IMR-90 (cell line): ENCODE results near the gene RFT1. TPM values are rescaled to one million over a fixed set of nuclear protein-coding genes. Genes with fewer than 3 reads are reported as not detected.

Source experiments
- ATAC-seq: fragments of 200-7000 bp; cut with Tn5 transposase; 2 replicates; pipeline ENCODE4 v1.9.1; 2020; ENCODE audit warnings: low read depth, mild to moderate bottlenecking, moderate library complexity
- BruUV-seq: library from RNA; stranded (reverse); fragments of 400-500 nt; replicated peaks from 2 replicates; lab custom pipeline; 2021; lab: Mats Ljungman, UMichigan
- CTCF ChIA-PET: fragments of 300-600 bp; formaldehyde crosslinking; extraction: SDS; loops from one replicate; lab custom pipeline; 2021; ENCODE audit warnings: antibody characterized with exemption; lab: Yijun Ruan, JAX
- POLR2A ChIA-PET: fragments of 300-600 bp; sonication (Branson Sonifier 250); formaldehyde crosslinking; loops from one replicate; lab custom pipeline; 2022; ENCODE audit warnings: antibody characterized with exemption; ENCODE audit not compliant: unreplicated experiment; lab: Charles Lee
- DNase-seq: peaks from one replicate; pipeline ENCODE4 v3.0.0; 2013
- H2AFZ ChIP-seq: replicated peaks from 2 replicates; pipeline ENCODE3; 2013; ENCODE audit warnings: low read length, mild to moderate bottlenecking; ENCODE audit not compliant: poor library complexity
- H2AK5ac ChIP-seq: 2 replicates; pipeline ENCODE4 v1.6.1; 2013; ENCODE audit warnings: low read depth, low read length, inconsistent platforms
- H2AK9ac ChIP-seq: replicated peaks from 2 replicates; pipeline ENCODE3; 2013; ENCODE audit warnings: mild to moderate bottlenecking, low read depth, low read length, moderate library complexity; ENCODE audit not compliant: poor library complexity
- H2BK120ac ChIP-seq: 2 replicates; pipeline ENCODE4 v1.6.1; 2013; ENCODE audit warnings: low read depth, low read length, inconsistent platforms
- H2BK15ac ChIP-seq: 3 replicates; pipeline ENCODE4 v1.6.1; 2013; ENCODE audit warnings: low read depth, low read length, inconsistent platforms
- H2BK20ac ChIP-seq: 2 replicates; pipeline ENCODE4 v1.6.1; 2013; ENCODE audit warnings: low read depth, mild to moderate bottlenecking, inconsistent platforms, low read length, moderate library complexity
- H2BK5ac ChIP-seq: 2 replicates; pipeline ENCODE4 v1.6.1; 2013; ENCODE audit warnings: mild to moderate bottlenecking, low read depth, low read length, inconsistent platforms; ENCODE audit not compliant: poor library complexity, severe bottlenecking
- H3K14ac ChIP-seq: replicated peaks from 2 replicates; pipeline ENCODE4 v1.6.1; 2013; ENCODE audit warnings: low read depth, low read length, inconsistent platforms
- H3K18ac ChIP-seq: 2 replicates; pipeline ENCODE4 v1.6.1; 2013; ENCODE audit warnings: low read depth, low read length, control low read depth
- H3K23ac ChIP-seq: 2 replicates; pipeline ENCODE4 v1.6.1; 2013; ENCODE audit warnings: low read depth, low read length, inconsistent platforms
- H3K27ac ChIP-seq: 2 replicates; pipeline ENCODE4 v1.5.1; 2013; ENCODE audit warnings: mild to moderate bottlenecking, control low read depth, low read length; ENCODE audit not compliant: insufficient read depth
- H3K27me3 ChIP-seq: 2 replicates; pipeline ENCODE4 v1.6.1; 2013; ENCODE audit warnings: low read length; ENCODE audit not compliant: control insufficient read depth, insufficient read depth
- H3K36me3 ChIP-seq: 2 replicates; pipeline ENCODE4 v1.6.1; 2013; ENCODE audit warnings: low read length, mixed read lengths; ENCODE audit not compliant: control insufficient read depth, insufficient read depth
- H3K4ac ChIP-seq: 2 replicates; pipeline ENCODE4 v1.6.1; 2013; ENCODE audit warnings: low read depth, low read length, inconsistent platforms
- H3K4me1 ChIP-seq: 2 replicates; pipeline ENCODE4 v1.6.1; 2013; ENCODE audit warnings: low read length, mixed read lengths; ENCODE audit not compliant: control insufficient read depth, insufficient read depth
- H3K4me2 ChIP-seq: 2 replicates; pipeline ENCODE4 v1.6.1; 2013; ENCODE audit warnings: low read depth, mild to moderate bottlenecking, control low read depth, low read length, moderate library complexity
- H3K4me3 ChIP-seq: 2 replicates; pipeline ENCODE4 v1.5.1; 2013; ENCODE audit warnings: low read depth, mild to moderate bottlenecking, control low read depth, low read length, moderate library complexity; ENCODE audit not compliant: insufficient read depth
- H3K56ac ChIP-seq: 2 replicates; pipeline ENCODE4 v1.6.1; 2013; ENCODE audit warnings: low read length, inconsistent platforms; ENCODE audit not compliant: insufficient read depth; ENCODE audit errors: extremely low read depth
- H3K79me1 ChIP-seq, 2 experiments: 2 replicates each; pipeline ENCODE4 v1.6.1; 2013; ENCODE audit warnings: low read length in 2 of 2, inconsistent platforms in 1 of 2, low read depth in 1 of 2
- H3K9ac ChIP-seq: 2 replicates; pipeline ENCODE4 v1.6.1; 2013; ENCODE audit warnings: low read depth, low read length, control low read depth
- H3K9me1 ChIP-seq: 2 replicates; pipeline ENCODE4 v1.6.1; 2013; ENCODE audit warnings: low read length, inconsistent platforms; ENCODE audit not compliant: insufficient read depth
- H3K9me3 ChIP-seq: 2 replicates; pipeline ENCODE4 v1.6.1; 2013; ENCODE audit warnings: low read length; ENCODE audit not compliant: control insufficient read depth, insufficient read depth
- H4K20me1 ChIP-seq: 2 replicates; pipeline ENCODE4 v1.6.1; 2013; ENCODE audit warnings: low read length, inconsistent platforms; ENCODE audit not compliant: insufficient read depth
- H4K5ac ChIP-seq: 2 replicates; pipeline ENCODE4 v1.6.1; 2013; ENCODE audit warnings: mild to moderate bottlenecking, low read depth, low read length, control low read depth
- H4K8ac ChIP-seq, 2 experiments: 2 replicates each; pipeline ENCODE4 v1.6.1; 2013; ENCODE audit warnings: low read depth in 2 of 2, low read length in 2 of 2, control low read depth in 1 of 2, inconsistent platforms in 1 of 2
- H4K91ac ChIP-seq: 2 replicates; pipeline ENCODE4 v1.6.1; 2013; ENCODE audit warnings: low read depth, low read length, inconsistent platforms; ENCODE audit not compliant: insufficient read depth
- BHLHE40 ChIP-seq: fragments of 150-350 bp; IDR thresholded peaks from 2 replicates; pipeline ENCODE4 v1.6.1; 2016; ENCODE audit warnings: mild to moderate bottlenecking, low read depth, low read length
- CEBPB ChIP-seq: IDR thresholded peaks from 2 replicates; pipeline ENCODE4 v1.6.1; 2012; ENCODE audit warnings: low read depth, low read length, improper control_type of control experiment
- MAZ ChIP-seq: IDR thresholded peaks from 2 replicates; pipeline ENCODE4 v1.6.1; 2012; ENCODE audit warnings: low read depth, mild to moderate bottlenecking, low read length, improper control_type of control experiment, moderate library complexity, borderline replicate concordance
- NFE2L2 ChIP-seq: fragments of 150-350 bp; IDR thresholded peaks from 2 replicates; pipeline ENCODE4 v1.6.1; 2016; ENCODE audit warnings: low read depth, mild to moderate bottlenecking, low read length
- POLR2A ChIP-seq: IDR thresholded peaks from 2 replicates; pipeline ENCODE4 v1.6.1; 2012; ENCODE audit warnings: mild to moderate bottlenecking, low read depth, low read length
- RCOR1 ChIP-seq: IDR thresholded peaks from 2 replicates; pipeline ENCODE4 v1.6.1; 2012; ENCODE audit warnings: mild to moderate bottlenecking, low read length, improper control_type of control experiment; ENCODE audit not compliant: insufficient replicate concordance
- WGBS, 2 experiments: methylation state at CpG; one replicate each; pipeline versions ENCODE4 v1.1.5 to v1.1.7; 2013; ENCODE audit warnings: missing lambda C conversion rate in 2 of 2; ENCODE audit not compliant: insufficient read length in 1 of 2; ENCODE audit errors: extremely low coverage in 2 of 2; 5-methylcytosine and 5-hydroxymethylcytosine counted together
- dilution Hi-C: fragments of 300-500 bp; cut with HindIII; formaldehyde crosslinking; loops from one replicate; pipeline ENCODE4 v1.14.3; 2018; ENCODE audit warnings: low sequenced_read_pairs; ENCODE audit not compliant: unreplicated experiment
- in situ Hi-C: fragments of 300-500 bp; cut with MboI; formaldehyde crosslinking; loops from 3 replicates; pipeline ENCODE4 v1.14.3; 2019; ENCODE audit warnings: low sequenced_read_pairs, inconsistent platforms, mixed read lengths
- intact Hi-C: fragments of 100-400 bp; cut with micrococcal nuclease; formaldehyde crosslinking; loops from 2 replicates; pipeline ENCODE4 v1.10.0; 2022
- polyA plus RNA-seq, 3 experiments: library from polyadenylated mRNA; depleted of rRNA; stranded (reverse); fragments of >200 nt; gene quantifications; 2 replicates each; pipeline ENCODE4 v1.2.3, GENCODE V29; 2012; ENCODE audit warnings: low replicate concordance in 1 of 3
- total RNA-seq: library from RNA; depleted of rRNA; stranded (reverse); fragments of >200 nt; gene quantifications from 2 replicates; pipeline ENCODE4 v1.2.3, GENCODE V29; 2012
- TF ChIP-seq, protein P1 (sequence below): fragments of 150-350 bp; IDR thresholded peaks from 2 replicates; pipeline ENCODE4 v1.6.1; 2016; ENCODE audit warnings: low read depth, mild to moderate bottlenecking, low read length, moderate library complexity, borderline replicate concordance

RFT1 gene
- total and polyA plus RNA-seq, 2 of the 4 experiments (the other 2 are of a cell fraction): 14.5 to 23.5 TPM

DNA sequence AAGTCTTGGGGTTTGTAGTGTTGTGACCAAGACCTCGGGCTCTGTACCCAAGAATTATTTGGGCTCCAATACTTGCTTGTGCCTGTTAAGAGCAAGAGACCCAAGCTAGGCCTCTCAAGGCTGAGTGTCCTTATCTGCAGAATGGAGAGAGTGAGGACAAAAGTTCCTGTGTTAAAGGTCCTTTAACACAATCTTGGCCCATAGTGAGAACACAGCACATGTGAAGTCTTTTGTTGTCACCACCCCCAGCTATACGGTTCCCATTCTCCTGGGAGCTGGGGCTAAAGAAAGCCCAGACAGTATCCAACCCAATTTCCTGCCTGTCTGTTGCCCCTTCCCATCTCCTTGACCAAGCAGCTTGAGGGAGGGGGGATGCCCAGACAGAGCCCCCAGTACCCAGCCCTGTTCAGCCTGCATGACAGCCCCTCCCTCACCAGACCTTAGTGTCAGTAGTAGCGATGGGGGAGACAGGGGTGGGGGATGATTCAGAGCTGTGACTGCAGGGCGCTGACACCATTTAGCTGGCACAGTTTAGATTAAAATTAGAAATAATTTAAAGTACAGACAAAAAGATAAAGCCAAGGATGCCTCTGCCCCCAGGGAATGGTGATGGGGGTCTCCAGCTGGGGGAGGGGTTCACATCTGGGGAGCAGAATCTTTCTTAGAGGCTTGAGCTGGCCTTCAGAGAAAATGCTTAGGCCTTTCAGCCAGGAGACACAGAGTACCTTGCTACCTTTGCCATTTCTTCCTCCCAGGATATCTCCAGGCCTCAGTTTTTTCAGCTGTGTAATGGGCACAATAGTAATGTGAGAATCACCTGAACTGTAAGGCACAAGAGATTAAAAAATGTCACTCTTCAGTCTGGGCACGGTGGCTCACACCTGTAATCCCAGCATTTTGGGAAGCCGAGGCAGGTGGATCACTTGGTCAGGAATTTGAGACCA is 33.5 kb upstream of the RFT1 start:
- Histone ChIP-seq H2BK120ac (no peak overlapping the region), H3K4ac (no peak overlapping the region), H3K56ac (no peak overlapping the region), H4K20me1 (peaks cover 13% of the 10 kb centered on the region; the same call in 1 of the 2 replicates), H2AK9ac (no peak overlapping the region), H3K79me1 (peaks cover 22 to 57% of the 10 kb centered on the region in 2 experiments; a peak in 3 of 4 replicates), H3K36me3 (0 out of 2 replicates have a peak, but pooled peaks cover 2% of the 10 kb centered on the region), H4K5ac (no peak overlapping the region), H3K27ac (no peak overlapping the region), H3K23ac (peak overlapping the region; percentile 56; the same call in 1 of the 2 replicates), H4K8ac (no peak overlapping the region), H3K4me1 (peaks cover 29% of the 10 kb centered on the region), H3K27me3 (no peaks in the 10 kb centered on the region), H2AFZ (peak overlapping the region; percentile 23), H3K18ac (no peak overlapping the region), H3K4me3 (no peak overlapping the region), H3K9me3 (no peaks in the 10 kb centered on the region), H2BK20ac (no peak overlapping the region), H3K9ac (no peak overlapping the region), H2BK15ac (no peak overlapping the region), H3K14ac (no peak overlapping the region), H4K91ac (no peak overlapping the region), H3K4me2 (no peak overlapping the region; the same call in 1 of the 2 replicates), H2AK5ac (0 out of 2 replicates have a peak overlapping the region, but pooled peaks have one; percentile 50), H2BK5ac (no peak overlapping the region), H3K9me1 (peaks cover 26% of the 10 kb centered on the region)
- POLR2A ChIA-PET: no interaction called here
- BruUV-seq: no TSS peak
- CTCF ChIA-PET: no interaction called here
- TF ChIP-seq, protein P1, sequence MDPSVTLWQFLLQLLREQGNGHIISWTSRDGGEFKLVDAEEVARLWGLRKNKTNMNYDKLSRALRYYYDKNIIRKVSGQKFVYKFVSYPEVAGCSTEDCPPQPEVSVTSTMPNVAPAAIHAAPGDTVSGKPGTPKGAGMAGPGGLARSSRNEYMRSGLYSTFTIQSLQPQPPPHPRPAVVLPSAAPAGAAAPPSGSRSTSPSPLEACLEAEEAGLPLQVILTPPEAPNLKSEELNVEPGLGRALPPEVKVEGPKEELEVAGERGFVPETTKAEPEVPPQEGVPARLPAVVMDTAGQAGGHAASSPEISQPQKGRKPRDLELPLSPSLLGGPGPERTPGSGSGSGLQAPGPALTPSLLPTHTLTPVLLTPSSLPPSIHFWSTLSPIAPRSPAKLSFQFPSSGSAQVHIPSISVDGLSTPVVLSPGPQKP: no peak
- no peak for TF ChIP-seq NFE2L2
- no peak for TF ChIP-seq POLR2A
- TF ChIP-seq CEBPB: no peak
- no peak for TF ChIP-seq MAZ
- TF ChIP-seq RCOR1: no peak
- no peak for TF ChIP-seq BHLHE40
- intact Hi-C loops: no loop called here
- in situ Hi-C loops: no loop called here
- DNase-seq (no peak), ATAC-seq (no peak)
- dilution Hi-C loops: no loop called here
- WGBS, 2 experiments: 100% methylated on average over 2 of the region's 6 CpGs; no CpG with 5 or more reads in 1 of the 2 experiments
